GM19397 (cell line): ENCODE data around the gene GPRC5C.

Source experiments
- ATAC-seq: cut with Tn5 transposase; IDR thresholded peaks from one replicate; pipeline ENCODE4 v1.9.1; 2021; ENCODE audit warnings: mild to moderate bottlenecking, moderate library complexity; ENCODE audit not compliant: unreplicated experiment

GPRC5C gene

GRCh38 chr17:74431568-74432423 lies at the start of gene GPRC5C:
Gene GPRC5C, plus strand, starts transcription at chr17:74432088. Its CDS starts 7,689 bp downstream, at chr17:74439777.
- ATAC-seq: no peak

GRCh38 chr17:74383141-74383540 lies 48.7 kb upstream of the GPRC5C start:
- no peak for ATAC-seq

GRCh38 chr17:74385201-74385600 lies 46.7 kb upstream of the GPRC5C start:
- ATAC-seq: no peak

GRCh38 chr17:74386386-74386785 lies 45.5 kb upstream of the GPRC5C start:
- no peak for ATAC-seq

GRCh38 chr17:74387365-74388218 lies 44.3 kb upstream of the GPRC5C start:
- ATAC-seq: no peak

- ATAC-seq: no peak
Observed at GRCh38 chr17:74389084-74389753, 42.7 kb upstream of the GPRC5C start.

- no peak for ATAC-seq
Observed at GRCh38 chr17:74389937-74390679, 41.8 kb upstream of the GPRC5C start.

GRCh38 chr17:74390680-74391653 lies 40.9 kb upstream of the GPRC5C start:
- ATAC-seq: no peak

GRCh38 chr17:74391771-74392170 lies 40.1 kb upstream of the GPRC5C start:
- ATAC-seq: no peak

GRCh38 chr17:74392848-74393247 lies 39.0 kb upstream of the GPRC5C start:
- ATAC-seq: no peak

- no peak for ATAC-seq
Observed at GRCh38 chr17:74393346-74393942, 38.4 kb upstream of the GPRC5C start.

GRCh38 chr17:74394275-74394950 lies 37.5 kb upstream of the GPRC5C start:
- no peak for ATAC-seq

- ATAC-seq: no peak
Observed at GRCh38 chr17:74394977-74395376, 36.9 kb upstream of the GPRC5C start.

- no peak for ATAC-seq
Observed at GRCh38 chr17:74396567-74396966, 35.3 kb upstream of the GPRC5C start.

- no peak for ATAC-seq
Observed at GRCh38 chr17:74402048-74402447, 29.8 kb upstream of the GPRC5C start.

- ATAC-seq: no peak
Observed at GRCh38 chr17:74403512-74404137, 28.3 kb upstream of the GPRC5C start.

- ATAC-seq: no peak
Observed at GRCh38 chr17:74404218-74404617, 27.7 kb upstream of the GPRC5C start.

- no peak for ATAC-seq
Observed at GRCh38 chr17:74404789-74405188, 27.1 kb upstream of the GPRC5C start.
